A549 (cell line): ENCODE data around the gene SPEN. TPM values are rescaled to one million over a fixed set of nuclear protein-coding genes. Genes with fewer than 3 reads are reported as not detected.
A peak's percentile ranks its signal among the peaks of the same experiment; 100 is the strongest.

ENCODE experiments used
- ATAC-seq, 2 experiments: fragments of 200-7000 bp in 1 of 2; fragments of >200 bp in 1 of 2; cut with Nextera tagmentation in 1 of 2; cut with Tn5 transposase in 1 of 2; 3 replicates each; pipeline versions ENCODE4 v1.8.0 to v1.9.1; 2018 to 2020; ENCODE audit warnings: mild to moderate bottlenecking in 1 of 2, moderate library complexity in 1 of 2
- CTCF ChIA-PET: fragments of 300-600 bp; sonication (Branson Sonifier 250); formaldehyde crosslinking; extraction: SDS; loops from one replicate; lab custom pipeline; 2021; ENCODE audit warnings: antibody characterized with exemption, inconsistent platforms; lab: Yijun Ruan, JAX
- POLR2A ChIA-PET: fragments of 350-600 bp; formaldehyde crosslinking; extraction: SDS; loops from one replicate; lab custom pipeline; 2021; ENCODE audit warnings: antibody characterized with exemption, inconsistent platforms; lab: Yijun Ruan, JAX
- DNase-seq, 2 experiments: peaks; one replicate each; pipeline versions ENCODE4 v3.0.0 to v3.0.0-alpha.2; 2011 to 2016; ENCODE audit warnings: low read depth in 1 of 2, low spot score in 1 of 2
- FAIRE-seq: peaks from 2 replicates; lab custom pipeline; 2011; peaks lifted over from hg19 to GRCh38; lab: Jason Lieb, UNC
- H3K27ac ChIP-seq, 2 experiments: fragments of >200 bp; sonication (Bioruptor Twin); formaldehyde crosslinking; 3 replicates each; pipeline ENCODE4 v1.5.1; 2016 to 2017
- H3K4me1 ChIP-seq: fragments of >200 bp; sonication (Bioruptor Twin); formaldehyde crosslinking; 3 replicates; pipeline ENCODE4 v1.6.1; 2016
- H3K4me2 ChIP-seq: fragments of >200 bp; sonication (Bioruptor Twin); formaldehyde crosslinking; 3 replicates; pipeline ENCODE4 v1.6.1; 2016
- H3K4me3 ChIP-seq: fragments of >200 bp; sonication (Bioruptor Twin); formaldehyde crosslinking; 3 replicates; pipeline ENCODE4 v1.5.1; 2016
- H3K9me3 ChIP-seq: fragments of >200 bp; sonication (Bioruptor Twin); formaldehyde crosslinking; 3 replicates; pipeline ENCODE4 v1.6.1; 2016
- CTCF ChIP-seq: fragments of >200 bp; sonication (Bioruptor Twin); formaldehyde crosslinking; IDR thresholded peaks from 3 replicates; pipeline ENCODE4 v1.5.1; 2016
- GATA3 ChIP-seq: IDR thresholded peaks from 2 replicates; pipeline ENCODE4 v1.6.1; 2012; ENCODE audit warnings: borderline replicate concordance
- HDAC2 ChIP-seq: fragments of 200-600 bp; sonication (generic); IDR thresholded peaks from 2 replicates; pipeline ENCODE4 v1.6.1; 2016
- HOXA7 ChIP-seq: fragments of 250-450 bp; sonication (Bioruptor Pico); IDR thresholded peaks from 2 replicates; pipeline ENCODE4 v1.5.0; 2020; ENCODE audit warnings: mild to moderate bottlenecking, moderate library complexity
- HOXB13 ChIP-seq: fragments of 250-450 bp; sonication (Bioruptor Pico); IDR thresholded peaks from 2 replicates; pipeline ENCODE4 v1.5.0; 2020; ENCODE audit warnings: low read depth, mild to moderate bottlenecking, moderate library complexity
- HOXB5 ChIP-seq: fragments of 250-450 bp; sonication (Bioruptor Pico); IDR thresholded peaks from 2 replicates; pipeline ENCODE4 v1.5.0; 2020; ENCODE audit warnings: mild to moderate bottlenecking, moderate library complexity
- MAFK ChIP-seq: fragments of 450-650 bp; IDR thresholded peaks from 2 replicates; pipeline ENCODE4 v1.6.1; 2014; ENCODE audit not compliant: partially characterized antibody
- MAX ChIP-seq: IDR thresholded peaks from 2 replicates; pipeline ENCODE4 v1.6.1; 2012
- MAZ ChIP-seq: fragments of 150-350 bp; IDR thresholded peaks from 2 replicates; pipeline ENCODE4 v1.6.1; 2014; ENCODE audit warnings: antibody characterized with exemption, low read depth, low read length, borderline replicate concordance
- NR3C1 ChIP-seq: fragments of >200 bp; sonication (Bioruptor Twin); formaldehyde crosslinking; IDR thresholded peaks from 3 replicates; pipeline ENCODE4 v1.6.1; 2017
- POLR2AphosphoS2 ChIP-seq: conservative IDR thresholded peaks from 2 replicates; pipeline ENCODE4 v1.6.1; 2012; ENCODE audit warnings: low read length, improper control_type of control experiment, inconsistent platforms
- RCOR1 ChIP-seq: fragments of 150-350 bp; IDR thresholded peaks from 2 replicates; pipeline ENCODE4 v1.6.1; 2014; ENCODE audit warnings: antibody characterized with exemption, low read length, low read depth
- TFCP2L1 ChIP-seq: fragments of 250-450 bp; sonication (Bioruptor Pico); IDR thresholded peaks from 2 replicates; pipeline ENCODE4 v1.5.0; 2021; ENCODE audit warnings: mild to moderate bottlenecking
- ZC3H11A ChIP-seq: fragments of 450-650 bp; IDR thresholded peaks from 2 replicates; pipeline ENCODE4 v1.6.1; 2014; ENCODE audit warnings: antibody characterized with exemption, mild to moderate bottlenecking
- WGBS: methylation state at CpG from one replicate; pipeline ENCODE4 v1.1.6; 2017; ENCODE audit errors: missing lambda C conversion rate; 5-methylcytosine and 5-hydroxymethylcytosine counted together
- polyA plus RNA-seq, 4 experiments: library from polyadenylated mRNA; depleted of rRNA in 3 of 4; stranded (reverse); fragments of >200 nt; fragmentation: RNase III in 1 of 4; extraction: RNeasy Plus Mini Kit Qiagen cat#74134 plus additional on column Dnase treatment in 1 of 4; gene quantifications; 2 replicates in 3 of 4; 3 replicates in 1 of 4; pipeline ENCODE4 v1.2.3, GENCODE V29; 2011 to 2017
- TF ChIP-seq, protein P1 (sequence below): fragments of 150-350 bp; IDR thresholded peaks from 2 replicates; pipeline ENCODE4 v1.6.1; 2014; ENCODE audit warnings: low read depth, mild to moderate bottlenecking, low read length
- TF ChIP-seq, protein P2 (sequence below): IDR thresholded peaks from 2 replicates; pipeline ENCODE4 v1.6.1; 2012; ENCODE audit warnings: low read depth, borderline replicate concordance

Gene SPEN
- polyA plus RNA-seq, 2 of the 4 experiments (the other 2 are of a cell fraction), result 7.0 to 15.5 TPM

DNA sequence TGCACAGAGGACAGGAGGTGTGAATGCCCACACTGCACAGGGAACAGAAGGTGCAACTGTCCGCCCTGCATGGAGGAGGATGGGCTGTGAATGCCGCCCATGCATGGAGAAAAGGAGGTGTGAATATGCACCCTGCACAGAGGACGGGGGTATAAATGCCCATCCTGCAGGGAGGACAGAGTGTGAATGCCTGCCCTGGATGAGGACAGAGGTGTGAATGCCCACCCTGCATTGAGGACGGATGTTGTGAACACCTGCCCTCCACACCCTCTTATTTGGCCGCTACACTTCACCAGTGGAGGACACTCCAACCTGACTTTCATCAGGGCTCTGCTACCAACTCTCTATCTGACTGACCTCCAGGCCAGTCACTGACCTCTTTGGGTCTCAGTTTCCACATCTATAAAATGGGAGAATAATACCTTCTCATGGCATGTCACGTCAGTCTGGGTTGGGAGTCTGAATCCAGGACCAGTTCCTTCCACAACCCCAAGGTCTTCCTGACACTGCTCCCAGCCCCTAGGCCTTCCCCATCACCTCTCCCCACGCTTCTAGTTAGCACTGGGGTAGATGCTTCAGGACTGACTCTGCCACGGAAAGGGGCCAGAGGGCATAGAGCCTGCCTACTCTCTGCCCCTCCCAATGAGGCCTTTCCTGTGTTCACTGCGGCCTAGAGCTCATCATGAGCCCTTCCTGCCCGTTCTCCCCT, 100.0 kb downstream of the SPEN start:
- Histone ChIP-seq H3K4me3 (no peak overlapping the region), H3K9me3 (no peaks in the 10 kb centered on the region), H3K4me1 (peaks cover 44% of the 10 kb centered on the region), H3K4me2 (no peak overlapping the region), H3K27ac (peak overlapping the region in 1 of 2 experiments; percentile 91; a peak in 1 of 6 replicates)
- 93% methylated on average over 10 of the region's 10 CpGs for WGBS
- DNase-seq, result no peak
- FAIRE-seq, result no peak
- no peak for TF ChIP-seq HDAC2
- no peak for TF ChIP-seq MAX
- TF ChIP-seq HOXA7 (CRISPR knock-in tag), result no peak
- TF ChIP-seq HOXB5 (CRISPR knock-in tag), result no peak
- ChIA-PET CTCF (interaction anchor here (0.6 to 1.7 kb wide), 4 partner anchors 10 to 154 kb away, joined by 3 read pairs; no protein-coding TSS in a partner anchor), POLR2A (no interaction called here)
- ATAC-seq, result no peak

DNA sequence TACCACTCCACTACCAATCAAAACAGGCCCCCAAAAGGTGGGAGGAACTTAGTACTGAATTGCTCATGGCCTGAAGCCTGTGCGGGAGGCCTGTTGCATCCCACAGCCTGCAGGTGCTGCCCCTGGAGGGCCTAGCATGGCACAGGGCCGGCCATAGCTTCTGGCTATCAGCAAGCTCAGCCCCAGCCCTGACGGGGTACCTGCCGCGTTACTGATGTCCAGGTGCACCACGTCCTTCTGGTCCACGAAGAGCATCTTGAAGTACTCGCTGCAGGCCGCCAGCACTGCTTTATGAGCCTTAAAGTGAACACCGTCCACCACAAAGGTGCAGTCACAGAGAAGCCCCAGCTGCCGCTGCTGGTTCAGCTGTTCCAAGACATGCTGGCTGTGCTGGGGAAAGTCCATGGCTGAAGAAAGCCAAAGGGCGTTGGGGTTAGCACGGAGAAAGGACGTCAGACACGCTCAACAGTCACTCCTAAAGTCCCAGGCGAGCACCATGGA, 100.6 kb downstream of the SPEN start:
- ATAC-seq, result no peak
- H3K27ac ChIP-seq, result peak overlapping the region in 1 of 2 experiments; percentile 91; a peak in 3 of 6 replicates
- TF ChIP-seq, protein P1, sequence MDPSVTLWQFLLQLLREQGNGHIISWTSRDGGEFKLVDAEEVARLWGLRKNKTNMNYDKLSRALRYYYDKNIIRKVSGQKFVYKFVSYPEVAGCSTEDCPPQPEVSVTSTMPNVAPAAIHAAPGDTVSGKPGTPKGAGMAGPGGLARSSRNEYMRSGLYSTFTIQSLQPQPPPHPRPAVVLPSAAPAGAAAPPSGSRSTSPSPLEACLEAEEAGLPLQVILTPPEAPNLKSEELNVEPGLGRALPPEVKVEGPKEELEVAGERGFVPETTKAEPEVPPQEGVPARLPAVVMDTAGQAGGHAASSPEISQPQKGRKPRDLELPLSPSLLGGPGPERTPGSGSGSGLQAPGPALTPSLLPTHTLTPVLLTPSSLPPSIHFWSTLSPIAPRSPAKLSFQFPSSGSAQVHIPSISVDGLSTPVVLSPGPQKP, result no peak
- no peak for TF ChIP-seq ZC3H11A
- no peak for TF ChIP-seq HOXB13
- TF ChIP-seq GATA3, result no peak
- no peak for TF ChIP-seq MAZ
- TF ChIP-seq, protein P2, sequence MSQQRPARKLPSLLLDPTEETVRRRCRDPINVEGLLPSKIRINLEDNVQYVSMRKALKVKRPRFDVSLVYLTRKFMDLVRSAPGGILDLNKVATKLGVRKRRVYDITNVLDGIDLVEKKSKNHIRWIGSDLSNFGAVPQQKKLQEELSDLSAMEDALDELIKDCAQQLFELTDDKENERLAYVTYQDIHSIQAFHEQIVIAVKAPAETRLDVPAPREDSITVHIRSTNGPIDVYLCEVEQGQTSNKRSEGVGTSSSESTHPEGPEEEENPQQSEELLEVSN, result no peak
- TF ChIP-seq MAFK, result no peak
- TF ChIP-seq CTCF, result no peak
- no peak for TF ChIP-seq NR3C1
- no peak for TF ChIP-seq MAX
- TF ChIP-seq HDAC2, result no peak
- TF ChIP-seq HOXB5 (CRISPR knock-in tag), result no peak
- no peak for TF ChIP-seq TFCP2L1 (CRISPR knock-in tag)
- no peak for TF ChIP-seq POLR2AphosphoS2
- no peak for TF ChIP-seq RCOR1
- TF ChIP-seq, all 56 proteins: peak for 0
- Histone ChIP-seq H3K9me3 (no peaks in the 10 kb centered on the region), H3K4me3 (no peak overlapping the region), H3K4me1 (peaks cover 50% of the 10 kb centered on the region), H3K4me2 (no peak overlapping the region)
- CTCF ChIA-PET, result interaction anchor here (0.9 kb wide), 1 partner anchor 9 kb away, joined by 3 read pairs; no protein-coding TSS in a partner anchor
- POLR2A ChIA-PET, result no interaction called here
- 92% methylated on average over 8 of the region's 16 CpGs for WGBS
- no peak for FAIRE-seq
- DNase-seq, result no peak
